OCI-LY3 (cell line): Measurements from ENCODE around the gene HBQ1.
A peak's percentile ranks its signal among the peaks of the same experiment; 100 is the strongest.
"Not testable (repeated sequence)": the region's sequence is repeated elsewhere in the genome, so short reads cannot be mapped to it uniquely, and the experiment has no call there.

Experiments
- H2AFZ ChIP-seq: fragments of 200-600, 300-600 bp; shearing (Covaris generic); 2 replicates; pipeline ENCODE4 v1.6.0; 2014; ENCODE audit warnings: antibody characterized with exemption, low read depth, low read length
- H3K27ac ChIP-seq: fragments of 200-600, 300-600 bp; sonication (generic); 2 replicates; pipeline ENCODE4 v1.5.1; 2014; ENCODE audit warnings: mild to moderate bottlenecking, low read length, moderate library complexity, mixed read lengths
- H3K27me3 ChIP-seq: fragments of 200-600, 300-600 bp; sonication (generic); 2 replicates; pipeline ENCODE4 v1.6.1; 2014; ENCODE audit warnings: low read depth, low read length, mixed read lengths
- H3K36me3 ChIP-seq: fragments of 200-600, 300-600 bp; sonication (generic); replicated peaks from 2 replicates; pipeline ENCODE3; 2014; ENCODE audit warnings: low read depth, low read length, mixed read lengths
- H3K4me1 ChIP-seq: fragments of 300-600, 200-600 bp; sonication (generic); 2 replicates; pipeline ENCODE4 v1.6.1; 2014; ENCODE audit warnings: low read length, mixed read lengths
- H3K4me2 ChIP-seq: fragments of 200-600, 300-600 bp; sonication (generic); 2 replicates; pipeline ENCODE4 v1.6.1; 2014; ENCODE audit warnings: low read length, mixed read lengths
- H3K4me3 ChIP-seq: fragments of 300-600, 200-600 bp; sonication (generic); 2 replicates; pipeline ENCODE4 v1.5.1; 2014; ENCODE audit warnings: antibody characterized with exemption, mild to moderate bottlenecking, low read length, moderate library complexity
- H3K79me2 ChIP-seq: fragments of 300-600, 200-600 bp; shearing (Covaris generic); 2 replicates; pipeline ENCODE4 v1.6.1; 2014; ENCODE audit warnings: mild to moderate bottlenecking, low read length, mixed read lengths
- H3K9ac ChIP-seq: fragments of 300-600, 200-600 bp; shearing (Covaris generic); 2 replicates; pipeline ENCODE4 v1.6.0; 2014; ENCODE audit warnings: mild to moderate bottlenecking, low read length, moderate library complexity
- H3K9me3 ChIP-seq: fragments of 200-600, 300-600 bp; shearing (Covaris generic); 2 replicates; pipeline ENCODE4 v1.6.1; 2014; ENCODE audit warnings: low read length, mixed read lengths; ENCODE audit not compliant: insufficient read depth
- H4K20me1 ChIP-seq: fragments of 200-600, 300-600 bp; sonication (generic); 2 replicates; pipeline ENCODE4 v1.6.1; 2016; ENCODE audit warnings: low read length, mixed read lengths; ENCODE audit not compliant: insufficient read depth
- EZH2phosphoT487 ChIP-seq: fragments of 200-600 bp; shearing (Covaris generic); IDR thresholded peaks from 2 replicates; pipeline ENCODE4 v1.6.1; 2018; ENCODE audit warnings: antibody characterized with exemption, mixed run types, low read depth
- TF ChIP-seq, protein P1 (sequence below): fragments of 200-600, 300-600 bp; sonication (generic); IDR thresholded peaks from 2 replicates; pipeline ENCODE4 v1.5.1; 2014; ENCODE audit warnings: antibody characterized with exemption, low read length, low read depth

The HBQ1 gene

GRCh38 chr16:228852-229730, 48.8 kb downstream of the HBQ1 start, which contains the start of gene LUC7L:
LUC7L (minus strand) TSS chr16:229449; CDS start chr16:229339, 110 bp downstream.
- H3K27me3 ChIP-seq: no peaks in the 10 kb centered on the region
- peak within 1 kb of the TSS; percentile 88 for H2AFZ ChIP-seq
- peak within 1 kb of the TSS; percentile 92 for H3K4me3 ChIP-seq
- no peak for TF ChIP-seq EZH2phosphoT487
- TF ChIP-seq, protein P1, sequence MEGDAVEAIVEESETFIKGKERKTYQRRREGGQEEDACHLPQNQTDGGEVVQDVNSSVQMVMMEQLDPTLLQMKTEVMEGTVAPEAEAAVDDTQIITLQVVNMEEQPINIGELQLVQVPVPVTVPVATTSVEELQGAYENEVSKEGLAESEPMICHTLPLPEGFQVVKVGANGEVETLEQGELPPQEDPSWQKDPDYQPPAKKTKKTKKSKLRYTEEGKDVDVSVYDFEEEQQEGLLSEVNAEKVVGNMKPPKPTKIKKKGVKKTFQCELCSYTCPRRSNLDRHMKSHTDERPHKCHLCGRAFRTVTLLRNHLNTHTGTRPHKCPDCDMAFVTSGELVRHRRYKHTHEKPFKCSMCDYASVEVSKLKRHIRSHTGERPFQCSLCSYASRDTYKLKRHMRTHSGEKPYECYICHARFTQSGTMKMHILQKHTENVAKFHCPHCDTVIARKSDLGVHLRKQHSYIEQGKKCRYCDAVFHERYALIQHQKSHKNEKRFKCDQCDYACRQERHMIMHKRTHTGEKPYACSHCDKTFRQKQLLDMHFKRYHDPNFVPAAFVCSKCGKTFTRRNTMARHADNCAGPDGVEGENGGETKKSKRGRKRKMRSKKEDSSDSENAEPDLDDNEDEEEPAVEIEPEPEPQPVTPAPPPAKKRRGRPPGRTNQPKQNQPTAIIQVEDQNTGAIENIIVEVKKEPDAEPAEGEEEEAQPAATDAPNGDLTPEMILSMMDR: no peak
- peak within 1 kb of the TSS; percentile 91 for H3K9ac ChIP-seq
- H3K9me3 ChIP-seq: no peaks in the 10 kb centered on the region
- H3K79me2 ChIP-seq: peaks cover 45% of the 10 kb centered on the region
- H3K36me3 ChIP-seq: peaks cover 27% of the 10 kb centered on the region
- H3K27ac ChIP-seq: peak within 1 kb of the TSS; percentile 79
- peak within 1 kb of the TSS; percentile 83 for H3K4me2 ChIP-seq
- H4K20me1 ChIP-seq: peaks cover 21% of the 10 kb centered on the region
- H3K4me1 ChIP-seq: peaks cover 14% of the 10 kb centered on the region

DNA sequence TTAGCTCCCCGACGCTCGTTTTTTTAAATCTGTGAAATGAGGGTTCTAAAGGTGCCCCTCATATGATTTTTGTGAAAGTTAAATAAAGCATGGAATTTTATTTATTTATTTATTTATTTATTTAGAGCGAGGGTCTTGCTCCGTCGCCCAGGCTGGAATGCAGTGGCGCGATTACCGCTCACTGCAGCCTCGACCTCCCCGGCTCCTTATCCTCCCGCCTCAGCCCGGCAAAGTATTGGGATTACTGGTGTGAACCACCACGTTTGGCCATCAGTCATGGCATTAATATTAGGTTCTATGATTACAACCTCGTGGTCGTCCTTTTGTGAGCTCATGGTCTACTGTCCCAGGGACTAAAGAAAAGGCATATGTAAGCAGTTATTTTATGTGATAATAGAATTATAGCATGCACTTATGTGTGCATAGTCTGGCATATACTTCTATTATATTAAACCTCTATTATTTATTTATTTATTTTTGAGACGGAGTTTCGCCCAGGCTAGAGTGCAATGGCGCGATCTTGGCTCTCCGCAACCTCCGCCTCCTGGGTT, 49.5 kb downstream of the HBQ1 start:
- H3K4me1 ChIP-seq: peaks cover 14% of the 10 kb centered on the region
- peak overlapping the region; percentile 88 for H2AFZ ChIP-seq
- peaks cover 25% of the 10 kb centered on the region for H3K36me3 ChIP-seq
- H3K9ac ChIP-seq: peak overlapping the region; percentile 91
- H3K27me3 ChIP-seq: no peaks in the 10 kb centered on the region
- TF ChIP-seq, protein P1: no peak
- no peak overlapping the region for H3K27ac ChIP-seq
- no peaks in the 10 kb centered on the region for H3K9me3 ChIP-seq
- peaks cover 21% of the 10 kb centered on the region for H4K20me1 ChIP-seq
- peak overlapping the region; percentile 92 for H3K4me3 ChIP-seq
- peak overlapping the region; percentile 83 for H3K4me2 ChIP-seq
- peaks cover 40% of the 10 kb centered on the region for H3K79me2 ChIP-seq

DNA sequence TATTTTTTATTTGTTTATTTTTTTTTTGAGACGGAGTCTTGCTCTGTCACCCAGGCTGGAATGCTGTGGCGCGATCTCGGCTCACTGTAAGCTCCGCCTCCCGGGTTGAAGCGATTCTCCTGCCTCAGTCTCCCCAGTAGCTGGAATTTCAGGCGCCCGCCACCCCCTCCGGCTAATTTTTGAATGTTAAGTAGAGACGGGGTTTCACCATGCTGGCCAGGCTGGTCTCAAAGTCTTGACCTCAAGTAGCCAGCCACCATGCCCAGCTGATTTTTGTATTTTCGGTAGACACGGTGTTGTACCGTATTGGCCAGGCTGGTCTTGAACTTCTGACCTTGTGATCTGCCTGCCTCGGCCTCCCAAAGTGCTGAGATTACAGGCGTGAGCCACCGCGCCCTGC, 50.1 kb downstream of the HBQ1 start:
- Histone ChIP-seq H3K4me1 (peaks cover 14% of the 10 kb centered on the region), H3K79me2 (peaks cover 37% of the 10 kb centered on the region), H3K36me3 (peaks cover 22% of the 10 kb centered on the region), H4K20me1 (peaks cover 21% of the 10 kb centered on the region)
- not testable (repeated sequence) for H3K4me2 ChIP-seq, H3K9me3 ChIP-seq, H3K27me3 ChIP-seq, H3K27ac ChIP-seq, H2AFZ ChIP-seq, H3K4me3 ChIP-seq, H3K9ac ChIP-seq
